ENCODE measurements around the gene CDC40. TPM values are rescaled to one million over a fixed set of nuclear protein-coding genes. Genes with fewer than 3 reads are reported as not detected.
"Not testable (repeated sequence)": the region's sequence is repeated elsewhere in the genome, so short reads cannot be mapped to it uniquely, and the experiment has no call there.

Gene CDC40
- total RNA-seq, 1 donor from 2014 or later, result 23.0 TPM

DNA sequence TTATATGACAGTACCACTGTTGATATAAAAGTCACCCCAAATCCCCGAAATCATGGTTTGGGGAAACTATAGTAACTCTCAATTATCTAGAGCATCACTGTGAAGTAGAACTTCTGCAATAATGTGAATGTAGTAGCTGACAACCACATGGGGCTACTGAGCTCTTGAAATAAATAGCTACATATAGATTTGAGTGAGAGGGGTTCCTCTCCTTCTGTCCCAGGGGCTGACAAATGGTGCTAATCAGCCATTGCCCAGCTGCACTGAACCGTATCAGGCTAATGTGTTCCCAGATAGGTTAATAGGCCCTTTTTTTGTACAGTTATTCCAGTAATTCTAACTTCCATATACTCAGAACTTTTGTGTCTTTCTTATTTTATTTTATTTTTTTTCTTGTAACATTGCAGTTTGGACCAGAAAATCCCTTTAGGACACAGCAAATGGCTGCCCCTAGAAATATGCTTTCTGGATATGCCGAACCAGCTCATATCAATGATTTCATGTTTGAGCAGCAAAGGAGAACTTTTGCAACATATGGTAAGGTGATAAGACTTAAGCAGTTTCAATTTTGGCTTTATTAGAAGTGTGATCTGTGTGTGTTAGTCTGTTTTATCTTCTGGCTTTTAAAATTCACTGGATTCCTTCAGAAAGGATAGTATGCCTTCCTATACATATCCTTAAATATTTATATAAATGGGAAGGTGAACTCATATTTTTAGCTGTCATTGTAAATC lies 21.1 kb downstream of the CDC40 start:
- no peak for DNase-seq (ENCODE audit: low spot score)

DNA sequence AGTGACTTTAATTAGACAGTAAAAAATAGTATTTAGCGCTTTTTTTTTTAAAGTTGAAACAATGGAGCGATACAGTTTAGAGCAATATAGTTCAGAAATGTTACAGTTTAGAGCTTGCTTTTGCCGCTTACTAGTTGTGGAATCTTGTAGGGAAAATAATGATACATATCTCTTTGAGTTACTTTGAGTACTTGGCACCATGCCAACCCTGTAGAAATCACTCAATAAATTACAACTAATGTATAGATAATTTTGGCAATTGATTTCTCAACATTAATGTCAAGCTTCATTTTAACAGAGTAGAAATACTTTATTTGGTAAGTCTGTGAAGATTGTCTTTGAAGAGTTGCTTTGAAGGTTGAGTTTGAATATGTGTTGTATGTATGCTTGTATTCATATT lies 27.4 kb downstream of the CDC40 start:
- no peak for DNase-seq (ENCODE audit: low spot score)

DNA sequence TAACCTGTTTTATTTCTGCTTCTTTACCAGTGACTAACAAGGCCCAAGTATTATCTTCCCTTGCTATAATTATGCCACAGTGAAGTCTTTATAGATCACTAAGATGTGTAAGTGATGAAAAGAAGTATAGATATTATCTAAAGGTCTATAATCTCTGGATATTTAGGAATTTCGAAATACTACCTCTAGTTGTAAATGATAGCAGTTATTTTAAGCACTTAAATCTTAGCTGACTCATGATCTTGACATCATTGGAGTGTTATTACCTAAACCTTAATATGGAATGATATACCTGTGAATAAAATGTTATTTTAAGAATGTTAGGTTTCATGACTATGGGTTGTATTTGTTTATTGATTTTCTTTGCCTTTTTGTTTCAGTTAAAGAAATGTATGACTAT lies 31.5 kb downstream of the CDC40 start:
- no peak for DNase-seq (ENCODE audit: low spot score)

DNA sequence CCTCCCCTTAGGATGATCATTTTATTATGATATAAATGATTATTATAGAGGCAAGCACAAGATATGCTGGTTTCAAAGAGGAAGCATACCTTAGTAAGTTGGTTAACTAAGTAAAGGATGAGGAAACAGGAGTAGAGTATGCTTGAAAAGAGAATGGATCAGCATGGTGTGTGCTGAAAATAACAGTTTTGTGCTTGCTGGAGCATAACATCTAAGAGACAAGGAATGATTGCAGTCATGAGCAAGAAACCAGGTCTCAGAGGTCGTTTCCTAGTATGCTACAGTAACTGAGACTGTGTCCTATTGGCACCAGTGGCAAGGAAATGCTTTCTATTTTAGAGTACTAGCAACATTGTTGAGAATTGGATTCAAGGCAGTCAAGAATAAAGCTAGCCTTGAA lies 34.1 kb downstream of the CDC40 start:
- DNase-seq (ENCODE audit: low spot score), result no peak

DNA sequence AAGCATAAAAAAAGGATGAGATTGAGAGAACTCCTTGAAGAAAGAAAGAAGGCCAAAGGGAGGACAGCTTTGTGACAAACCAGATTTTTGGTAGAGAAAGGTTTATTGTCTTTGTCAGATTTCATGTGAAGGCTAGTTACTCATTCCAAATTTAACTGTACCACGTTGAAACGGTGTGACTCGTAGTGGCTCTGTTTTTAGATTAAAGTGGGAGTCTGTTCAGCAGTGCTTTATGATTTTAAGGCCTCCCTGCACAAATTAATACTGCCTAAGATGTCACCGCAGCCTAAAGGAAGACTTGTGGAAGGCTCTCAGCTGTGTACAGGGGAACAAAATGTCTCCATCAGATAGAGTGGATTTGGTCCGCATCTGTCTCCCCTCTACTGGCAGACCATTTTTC lies 35.9 kb downstream of the CDC40 start:
- no peak for DNase-seq (ENCODE audit: low spot score)

DNA sequence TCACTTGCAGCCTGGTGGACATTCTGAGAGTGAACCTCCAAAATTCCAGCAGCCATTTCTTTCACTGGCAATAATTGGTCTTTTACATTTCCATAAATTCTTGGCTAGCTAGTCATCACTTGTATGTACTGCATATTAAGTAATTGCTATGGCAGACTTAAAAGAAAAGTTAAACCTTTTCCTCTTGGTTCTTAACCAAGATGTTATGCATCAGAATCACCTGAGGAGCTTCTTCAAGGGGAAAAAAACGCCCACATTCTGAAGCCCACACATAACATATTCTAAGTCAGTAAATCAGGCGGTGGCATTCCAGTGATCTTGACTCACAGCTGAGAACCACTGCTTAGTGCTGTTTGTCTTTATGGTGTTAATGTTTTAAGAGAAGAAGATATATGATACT lies 37.0 kb downstream of the CDC40 start:
- DNase-seq (ENCODE audit: low spot score), result no peak

DNA sequence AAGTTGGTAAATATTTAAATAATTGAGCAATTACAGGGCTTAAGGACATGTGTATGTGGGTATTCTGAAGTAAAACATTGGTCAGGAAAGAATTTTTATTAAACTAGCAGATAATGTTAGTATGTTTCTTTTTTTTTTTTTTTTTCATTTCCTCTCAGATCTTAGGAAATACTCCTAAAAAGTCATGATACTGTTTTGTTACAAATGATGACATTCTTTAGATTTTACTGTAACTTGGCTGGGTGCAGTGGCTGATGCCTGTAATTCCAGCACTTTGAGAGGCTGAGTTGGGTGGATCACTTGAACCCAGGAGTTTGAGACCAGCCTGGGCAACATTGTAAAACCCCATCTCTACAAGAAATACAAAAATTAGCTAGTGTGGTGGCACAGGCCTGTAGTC lies 41.5 kb downstream of the CDC40 start:
- DNase-seq (ENCODE audit: low spot score), result no peak

DNA sequence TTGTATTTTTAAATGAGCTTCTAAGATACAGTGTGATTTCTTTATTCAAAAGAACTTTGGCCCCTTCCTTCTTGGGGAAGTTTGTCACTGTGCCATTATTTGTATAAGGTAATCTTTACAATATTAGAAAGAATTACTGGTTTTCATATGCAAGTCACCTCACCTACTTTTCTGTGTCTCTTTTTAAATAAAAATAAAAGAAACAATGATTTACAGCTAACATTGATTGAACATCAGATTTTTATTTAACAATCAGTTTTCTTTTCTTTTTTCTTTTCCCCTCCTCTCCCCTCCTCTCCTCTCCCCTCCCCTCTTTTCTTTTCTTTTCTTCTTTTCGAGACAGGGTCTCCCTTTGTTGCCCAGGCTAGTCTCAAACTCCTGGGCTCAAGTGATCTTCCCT lies 46.0 kb downstream of the CDC40 start:
- no peak for DNase-seq (ENCODE audit: low spot score)

DNA sequence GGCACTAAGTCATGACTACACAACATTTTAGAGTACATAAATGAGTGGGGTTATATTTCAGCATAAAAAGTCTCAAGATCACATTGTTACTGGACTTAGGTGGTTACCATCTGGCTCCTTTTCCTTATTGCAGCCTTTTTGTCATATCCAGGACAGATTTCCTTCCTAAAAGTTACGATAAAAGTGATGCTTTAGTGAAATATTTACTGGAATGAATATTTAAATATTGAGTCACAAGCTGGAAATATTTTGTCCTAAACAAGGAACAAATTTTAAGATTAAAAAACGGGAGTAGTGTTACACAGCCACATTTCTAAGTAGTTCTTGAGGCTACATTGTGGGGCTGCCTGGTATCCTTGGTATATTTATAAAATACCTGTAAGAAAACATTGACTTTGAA lies 52.2 kb downstream of the CDC40 start:
- no peak for DNase-seq (ENCODE audit: low spot score)

DNA sequence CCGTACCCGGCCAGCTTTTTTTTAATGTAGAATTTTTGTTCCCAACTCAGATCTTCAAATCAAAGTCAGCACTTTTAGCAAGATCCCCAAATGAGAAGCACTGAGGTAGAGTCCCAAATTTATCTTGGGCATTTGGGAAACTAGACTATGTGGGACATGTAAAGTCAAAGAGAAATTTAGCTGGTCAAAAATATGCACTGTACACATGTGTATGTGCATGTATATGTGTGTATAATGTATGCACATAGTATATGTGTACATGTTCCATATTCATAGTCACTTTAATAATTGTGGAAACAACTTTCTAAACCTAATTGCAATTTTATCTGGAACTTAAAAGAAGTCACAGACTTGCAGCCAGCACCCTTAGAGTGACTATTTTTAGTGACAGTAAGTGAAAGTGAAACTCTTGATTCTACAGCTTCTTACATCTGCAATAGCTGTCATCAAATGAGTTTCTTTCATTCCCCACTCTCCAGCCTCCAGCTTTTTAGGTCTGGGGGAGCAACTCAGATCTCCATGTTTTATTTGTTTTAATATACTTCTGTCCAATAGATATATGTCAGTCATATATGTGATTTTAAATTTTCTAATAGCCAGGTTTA lies 53.6 kb downstream of the CDC40 start:
- DNase-seq (ENCODE audit: low spot score), result no peak

DNA sequence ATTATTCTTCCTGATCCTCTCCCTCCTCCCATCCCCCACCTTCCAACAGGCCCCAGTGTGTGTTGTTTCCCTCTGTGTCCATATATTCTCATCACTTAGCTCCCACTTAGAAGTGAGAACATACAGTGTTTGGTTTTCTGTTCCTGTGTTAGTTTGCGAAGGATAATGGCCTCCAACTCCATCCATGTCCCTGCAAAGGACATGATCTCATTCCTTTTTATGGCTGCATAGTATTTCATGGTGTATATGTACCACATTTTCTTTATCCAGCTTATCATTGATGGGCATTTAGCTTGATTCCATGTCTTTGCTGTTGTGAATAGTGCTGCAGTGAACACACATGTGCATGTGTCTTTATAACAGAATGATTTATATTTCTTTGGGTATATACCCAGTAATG lies 55.8 kb downstream of the CDC40 start:
- DNase-seq (ENCODE audit: low spot score), result not testable (repeated sequence)

DNA sequence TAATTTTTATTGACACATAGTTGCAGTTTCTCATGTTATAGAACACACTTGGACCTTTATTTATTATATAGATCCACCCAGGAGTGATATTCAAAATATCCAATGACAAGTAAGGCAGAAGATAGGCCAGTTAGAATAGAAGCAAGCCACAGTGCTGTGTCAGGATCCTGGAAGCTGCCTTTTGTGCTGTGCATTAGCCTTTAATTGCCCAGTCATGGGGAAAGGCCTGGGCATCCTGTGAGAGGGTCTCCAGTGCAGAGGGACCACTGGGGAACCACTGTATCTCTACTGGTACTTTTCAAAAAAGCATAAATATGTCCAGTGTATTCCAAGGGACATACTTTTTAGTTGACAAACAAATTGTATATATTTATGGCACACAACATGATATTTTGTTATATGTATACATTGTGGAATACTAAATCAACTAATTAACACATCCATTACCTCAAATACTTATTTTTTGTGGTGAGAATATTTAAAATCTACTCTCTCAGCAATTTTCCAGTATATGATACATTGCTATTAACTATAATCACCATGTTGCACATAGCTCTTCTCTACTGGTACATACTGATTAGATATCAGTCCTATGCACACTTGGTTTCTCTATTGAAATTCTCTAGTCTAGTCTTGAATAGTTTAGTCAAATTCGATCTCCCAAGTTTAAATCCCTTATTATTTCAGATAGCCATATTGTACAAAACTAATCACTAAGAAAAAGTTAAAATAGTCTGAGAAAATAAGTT lies 59.5 kb downstream of the CDC40 start:
- no peak for DNase-seq (ENCODE audit: low spot score)

DNA sequence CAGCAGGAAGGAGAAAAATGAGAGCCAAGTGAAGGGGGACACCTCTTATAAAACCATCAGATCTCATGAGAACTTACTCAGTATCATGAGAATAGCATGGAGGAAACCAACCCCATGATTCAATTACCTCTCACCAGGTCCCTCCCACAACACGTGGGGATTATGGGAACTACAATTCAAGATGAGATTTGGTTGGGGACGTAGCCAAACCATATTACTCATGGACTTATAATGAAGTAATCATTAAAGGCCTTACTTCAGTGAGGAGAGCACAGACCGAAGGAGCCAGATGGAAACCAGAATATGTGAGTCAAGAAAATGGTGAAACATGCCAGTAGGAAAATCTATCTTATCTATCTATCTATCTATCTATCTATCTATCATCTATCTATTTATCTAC lies 64.4 kb downstream of the CDC40 start:
- not testable (repeated sequence) for DNase-seq (ENCODE audit: low spot score)

DNA sequence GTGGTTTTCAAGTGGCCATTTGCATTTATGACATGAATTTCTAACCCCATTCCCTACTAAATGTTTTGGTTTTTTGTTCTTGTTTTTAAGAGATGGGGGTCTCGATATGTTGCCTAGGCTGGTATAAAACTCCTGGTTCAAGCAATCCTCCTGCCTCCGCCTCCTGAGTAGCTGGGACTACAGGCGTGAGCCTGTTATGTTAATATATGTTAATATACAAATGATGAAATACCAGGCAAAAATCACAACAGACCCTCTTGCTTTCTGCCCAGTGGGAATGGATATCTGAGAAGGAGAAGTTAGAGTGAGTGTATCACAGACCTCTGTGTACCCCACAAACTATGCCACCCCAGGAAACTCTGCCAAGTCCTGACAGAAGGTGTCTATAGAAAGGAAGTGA lies 66.2 kb downstream of the CDC40 start:
- no peak for DNase-seq (ENCODE audit: low spot score)

DNA sequence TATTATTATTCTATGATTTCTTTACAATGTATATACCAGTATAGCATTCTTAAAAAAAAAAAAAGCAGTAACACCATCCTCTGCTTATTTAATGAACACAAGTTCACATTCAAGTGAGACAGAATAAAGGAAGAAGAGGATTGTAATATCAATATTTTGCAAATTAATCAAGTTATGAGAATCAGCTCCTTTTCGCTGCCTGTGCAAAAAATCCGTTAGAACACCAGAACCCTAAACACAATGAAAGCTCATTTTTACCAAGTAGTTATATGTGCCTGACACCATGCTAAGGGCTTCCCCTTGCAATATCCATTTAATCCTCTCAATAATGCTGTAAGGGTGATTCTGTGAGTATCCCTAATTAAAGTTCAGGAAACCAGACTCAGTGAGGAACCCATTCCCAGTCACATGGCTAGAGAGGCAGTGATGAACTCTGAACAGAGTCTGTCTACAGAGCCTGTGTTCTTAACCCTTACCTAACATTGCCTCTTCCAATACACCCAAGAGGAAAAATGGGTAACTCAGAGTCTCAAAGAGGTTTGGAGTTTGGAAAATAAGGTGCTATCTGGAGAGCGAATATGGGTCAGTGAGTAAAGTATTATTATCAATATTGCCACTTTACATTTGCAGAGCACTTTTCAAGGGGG lies 66.8 kb downstream of the CDC40 start:
- DNase-seq (ENCODE audit: low spot score), result no peak

DNA sequence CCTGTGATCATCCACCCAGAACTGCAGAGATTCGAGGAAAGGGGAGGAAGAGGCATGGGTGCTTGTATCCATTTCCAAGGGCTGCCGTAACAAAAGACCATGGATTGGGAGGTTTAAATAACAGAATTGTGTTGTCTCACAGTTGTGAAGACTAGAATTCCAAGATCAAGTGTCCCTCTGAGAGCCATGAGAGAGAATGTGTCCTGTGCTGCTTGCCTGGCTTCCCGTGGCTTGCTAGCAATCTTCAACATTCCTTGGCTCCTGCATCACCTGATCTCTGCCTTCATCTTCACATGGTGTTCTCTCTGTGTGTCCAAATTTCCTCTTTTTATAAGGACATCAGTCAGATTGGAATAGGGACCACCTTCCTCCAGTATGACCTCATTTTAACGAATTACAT lies 69.8 kb downstream of the CDC40 start:
- DNase-seq (ENCODE audit: low spot score), result no peak

DNA sequence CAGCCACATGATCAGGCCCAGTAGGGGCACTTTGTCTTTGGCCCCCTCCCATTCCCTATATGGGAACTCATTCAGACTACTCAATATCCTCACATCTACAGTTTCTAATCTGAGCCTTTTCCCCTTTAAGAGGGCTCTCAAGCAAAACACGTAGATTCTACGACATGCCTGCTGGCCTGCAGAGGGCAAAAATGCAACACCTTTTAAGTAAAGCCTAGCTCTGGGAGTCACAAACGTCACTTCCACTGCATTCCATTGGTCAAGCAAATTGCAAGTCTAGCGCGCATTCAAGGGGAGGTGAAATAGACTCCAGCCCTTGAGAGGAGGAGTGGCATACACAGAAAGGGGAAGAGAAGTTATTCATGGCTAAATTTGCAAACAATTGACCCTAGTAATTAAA lies 70.6 kb downstream of the CDC40 start:
- DNase-seq (ENCODE audit: low spot score), result no peak

DNA sequence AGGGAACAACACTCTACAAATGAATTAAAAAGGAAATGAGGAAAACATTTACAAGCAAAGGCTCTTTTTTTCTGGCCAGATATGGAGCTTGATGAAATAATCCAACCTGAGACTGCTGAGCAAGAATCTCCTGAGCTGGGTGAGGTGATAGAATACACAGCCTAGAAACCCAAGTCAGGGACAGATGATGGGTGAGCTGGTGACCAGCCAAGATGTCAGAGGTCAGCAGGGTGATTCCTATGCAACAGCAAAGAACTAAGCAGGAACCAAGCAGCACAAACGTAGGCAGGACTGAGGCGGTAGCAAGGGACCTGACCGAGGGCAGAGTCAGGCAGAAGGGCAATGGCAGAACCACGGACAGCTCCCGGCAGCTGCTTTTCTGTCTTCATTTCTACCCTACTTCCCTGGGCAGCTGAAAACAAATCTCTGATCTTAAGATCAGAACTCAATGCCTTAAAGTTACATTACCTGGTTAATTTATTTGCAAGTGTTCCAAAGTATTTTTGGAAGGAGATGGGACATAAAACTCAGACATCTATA lies 75.1 kb downstream of the CDC40 start:
- no peak for DNase-seq (ENCODE audit: low spot score)

DNA sequence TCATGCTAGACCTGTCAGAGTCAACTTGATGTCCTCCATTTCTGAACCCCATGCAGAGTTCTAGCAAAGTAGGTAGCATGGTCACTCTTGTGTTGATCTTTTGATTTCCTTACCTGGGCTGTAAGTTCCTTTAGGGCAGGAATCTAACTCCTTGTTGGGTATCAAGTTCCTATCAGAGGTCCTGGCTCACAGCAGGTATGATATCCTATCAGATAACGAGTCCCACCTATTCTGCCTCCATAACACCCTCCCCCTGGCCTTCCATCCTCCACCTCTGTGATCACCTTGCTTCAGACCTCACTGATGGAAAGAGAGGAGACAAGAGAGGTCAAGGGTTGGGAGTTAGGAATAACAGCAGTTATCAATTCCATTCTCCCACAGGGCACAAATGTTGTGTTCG lies 76.1 kb downstream of the CDC40 start:
- DNase-seq (ENCODE audit: low spot score), result no peak

DNA sequence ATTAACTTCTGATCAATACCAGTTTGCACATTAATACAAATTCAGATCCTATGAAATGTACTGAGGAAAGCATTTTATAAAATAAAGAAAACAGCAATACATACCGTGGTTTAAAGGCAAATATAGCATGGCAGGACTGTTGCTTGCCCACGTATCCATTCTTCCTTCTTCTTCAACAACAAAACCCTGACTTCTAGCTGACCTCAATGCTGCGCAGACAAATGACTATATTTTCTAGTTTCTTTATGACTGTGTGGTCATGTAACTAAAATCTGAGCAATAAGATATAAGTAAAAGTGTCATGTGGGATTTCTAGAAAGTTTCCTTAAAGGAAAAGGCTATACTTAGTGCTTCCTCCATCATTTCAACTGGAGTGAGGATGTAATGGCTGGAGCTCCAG lies 85.0 kb downstream of the CDC40 start:
- DNase-seq (ENCODE audit: low spot score), result no peak

DNA sequence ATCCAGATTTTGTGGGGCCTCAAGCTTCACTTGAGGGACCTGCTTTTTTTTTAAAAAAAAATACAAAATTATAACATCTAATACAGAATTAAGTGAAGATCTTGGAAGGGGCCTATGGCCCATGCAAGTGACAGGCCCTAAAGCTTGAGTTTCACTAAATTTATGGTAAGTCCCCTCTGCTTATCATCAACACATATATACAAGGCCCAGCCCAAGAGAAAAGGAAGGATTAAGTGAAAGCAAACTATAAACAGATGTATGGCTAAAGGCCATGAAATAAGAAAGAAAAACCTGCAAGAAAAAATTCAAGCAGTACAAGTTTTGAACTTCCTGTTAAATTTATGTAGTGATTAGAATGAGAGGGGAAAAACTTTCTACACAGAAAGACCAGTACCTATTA lies 86.8 kb downstream of the CDC40 start:
- DNase-seq (ENCODE audit: low spot score), result no peak

DNA sequence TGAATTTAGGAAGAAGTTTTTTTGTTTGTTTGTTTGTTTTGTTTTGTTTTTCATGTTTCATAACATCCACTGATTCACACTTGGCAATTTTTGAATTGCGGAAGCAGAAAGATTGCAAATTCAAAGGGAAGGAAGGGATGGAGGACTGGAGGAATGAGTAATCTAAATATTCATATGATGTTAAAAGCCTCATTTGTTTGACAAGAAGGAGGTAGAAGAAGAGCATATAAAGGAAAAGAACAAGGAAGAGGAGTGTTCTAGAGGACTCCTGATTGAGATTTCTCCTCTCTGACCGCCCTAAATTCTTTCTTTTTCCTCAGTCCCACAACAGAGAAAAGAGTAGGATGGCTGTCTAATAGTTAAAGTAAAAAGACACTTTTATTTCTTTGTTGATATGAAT lies 89.4 kb downstream of the CDC40 start:
- no peak for DNase-seq (ENCODE audit: low spot score)
